ENCODE results near the gene CA10. TPM values are rescaled to one million over a fixed set of nuclear protein-coding genes. Genes with fewer than 3 reads are reported as not detected.

The CA10 gene
- total and polyA plus RNA-seq, 2 of the 4 experiments (the other 2 are of a cell fraction) = not detected

GRCh38 chr17:51734462-51734861 lies 424.1 kb downstream of the CA10 start:
- Histone ChIP-seq H2AK9ac (replicated peaks; ENCODE audit: low read depth, low read length, poor library complexity) (no peak overlapping the region), H4K91ac (ENCODE audit: insufficient read depth, low read depth, low read length) (no peak overlapping the region), H3K18ac (ENCODE audit: low read depth, low read length) (no peak overlapping the region), H3K23ac (ENCODE audit: low read depth, low read length) (no peak overlapping the region), H2AFZ (replicated peaks; ENCODE audit: low read length, poor library complexity) (no peak overlapping the region), H2BK20ac (ENCODE audit: low read depth, low read length) (no peak overlapping the region), H3K14ac (replicated peaks; ENCODE audit: low read depth, low read length) (no peak overlapping the region), H4K8ac (ENCODE audit: low read depth in 2 of 2, low read length in 2 of 2) (no peak overlapping the region), H3K36me3 (ENCODE audit: control insufficient read depth, insufficient read depth, low read length) (no peaks in the 10 kb centered on the region), H3K9me1 (ENCODE audit: insufficient read depth, low read length) (no peaks in the 10 kb centered on the region), H3K4me1 (ENCODE audit: control insufficient read depth, insufficient read depth, low read length) (no peaks in the 10 kb centered on the region), H2BK120ac (ENCODE audit: low read depth, low read length) (no peak overlapping the region), H3K9ac (ENCODE audit: low read depth, low read length) (no peak overlapping the region), H3K56ac (ENCODE audit: extremely low read depth, insufficient read depth, low read length) (no peak overlapping the region), H3K79me1 (ENCODE audit: low read depth in 1 of 2, low read length in 2 of 2) (no peaks in the 10 kb centered on the region), H2BK5ac (ENCODE audit: low read depth, low read length, poor library complexity, severe bottlenecking) (no peak overlapping the region), H4K5ac (ENCODE audit: low read depth, low read length) (no peak overlapping the region), H3K4me2 (ENCODE audit: low read depth, low read length) (no peak overlapping the region), H3K9me3 (ENCODE audit: control insufficient read depth, insufficient read depth, low read length) (peaks cover 9% of the 10 kb centered on the region), H2BK15ac (ENCODE audit: low read depth, low read length) (no peak overlapping the region), H3K4ac (ENCODE audit: low read depth, low read length) (no peak overlapping the region), H3K4me3 (ENCODE audit: insufficient read depth, low read depth, low read length) (no peak overlapping the region), H3K27ac (ENCODE audit: insufficient read depth, low read length) (no peak overlapping the region), H4K20me1 (ENCODE audit: insufficient read depth, low read length) (no peaks in the 10 kb centered on the region), H3K27me3 (ENCODE audit: control insufficient read depth, insufficient read depth, low read length) (no peaks in the 10 kb centered on the region), H2AK5ac (ENCODE audit: low read depth, low read length) (no peak overlapping the region)
- DNase-seq (no peak), ATAC-seq (ENCODE audit: low read depth) (no peak)
- ChIA-PET POLR2A (ENCODE audit: unreplicated experiment) (no interaction called here), CTCF (interaction anchor here (1.1 kb wide), 1 partner anchor 18 kb away, joined by 3 read pairs; no protein-coding TSS in a partner anchor)
- TF ChIP-seq CEBPB (IDR thresholded peaks at IDR 0.05; ENCODE audit: low read depth, low read length) (no peak), NFE2L2 (IDR thresholded peaks at IDR 0.05; ENCODE audit: low read depth, low read length) (no peak), CHD1 (IDR thresholded peaks at IDR 0.05; ENCODE audit: low read depth, low read length) (no peak), RCOR1 (IDR thresholded peaks at IDR 0.05; ENCODE audit: insufficient replicate concordance, low read length) (no peak), FOS (IDR thresholded peaks at IDR 0.05; ENCODE audit: low read depth, low read length) (no peak), MAZ (IDR thresholded peaks at IDR 0.05; ENCODE audit: borderline replicate concordance, low read depth, low read length) (no peak), USF2 (IDR thresholded peaks at IDR 0.05; ENCODE audit: low read depth, low read length) (no peak), SMC3 (IDR thresholded peaks at IDR 0.05; ENCODE audit: low read depth, low read length) (no peak)
- dilution Hi-C loops (cut with HindIII; ENCODE audit: low sequenced_read_pairs, unreplicated experiment) = no loop called here
- intact Hi-C loops (cut with micrococcal nuclease) = no loop called here
- no TSS peak for BruUV-seq (replicated peaks)
- in situ Hi-C loops (cut with MboI; ENCODE audit: low sequenced_read_pairs) = no loop called here
- WGBS, 2 experiments (ENCODE audit: extremely low coverage in 2 of 2, insufficient read length in 1 of 2) = 0% methylated on average over 1 of the region's 4 CpGs; no CpG with 5 or more reads in 1 of the 2 experiments
